ENCODE results near the gene KDM3B.

KDM3B gene

DNA sequence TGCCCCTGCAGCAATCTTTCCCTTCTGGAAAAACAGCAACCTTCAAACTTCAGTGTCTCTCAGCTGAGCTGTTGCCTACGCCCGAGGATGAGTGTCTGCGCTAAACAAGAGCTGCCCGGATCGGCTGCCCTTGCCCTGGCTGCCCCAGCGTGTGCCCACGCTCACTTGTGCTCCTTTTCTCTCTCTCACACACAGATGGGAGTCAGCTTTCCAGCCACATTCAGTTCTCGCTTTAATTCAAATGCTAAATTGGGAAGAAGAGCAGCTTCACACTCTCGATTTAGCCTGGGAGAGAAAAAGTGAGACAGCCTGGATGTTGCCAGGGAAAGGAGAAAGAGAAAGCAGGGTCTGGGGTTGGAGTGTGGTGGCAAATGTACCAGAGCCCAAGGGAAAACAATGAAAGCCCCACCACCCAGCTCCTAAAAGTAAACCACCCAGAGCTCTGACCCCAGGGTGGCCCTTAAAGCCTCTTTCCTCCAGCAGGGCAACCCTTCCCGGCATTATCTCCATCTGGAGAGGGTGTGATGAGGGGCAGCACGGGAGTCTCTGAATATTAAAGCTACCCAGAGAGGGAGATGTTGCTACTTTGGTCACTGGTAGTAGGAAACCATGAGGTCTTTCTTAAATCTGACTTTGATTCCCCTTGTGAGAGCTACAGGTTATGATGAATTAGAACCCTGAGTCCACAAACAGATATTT is 102.9 kb downstream of the KDM3B start:
- Histone ChIP-seq H4K20me1 (ENCODE audit: insufficient read depth, low read length) (no peaks in the 10 kb centered on the region), H3K27ac (ENCODE audit: low read length) (no peak overlapping the region), H3K4me3 (ENCODE audit: low read depth in 1 of 2, low read length in 2 of 2) (no peak overlapping the region), H3K27me3 (ENCODE audit: insufficient read depth, low read length, poor library complexity) (peaks cover 5% of the 10 kb centered on the region), H3K9ac (ENCODE audit: low read depth, low read length) (no peak overlapping the region), H2AFZ (ENCODE audit: low read depth, low read length) (no peak overlapping the region), H3K9me3 (ENCODE audit: insufficient read depth, low read length, severe bottlenecking) (no peaks in the 10 kb centered on the region), H3K4me1 (ENCODE audit: insufficient read depth, low read length) (0 out of 2 replicates have a peak, but pooled peaks cover 3% of the 10 kb centered on the region), H3K4me2 (ENCODE audit: insufficient read depth, low read length) (no peak overlapping the region), H3K36me3 (ENCODE audit: insufficient read depth, low read length) (no peaks in the 10 kb centered on the region), H3K79me2 (ENCODE audit: insufficient read depth, low read length) (no peaks in the 10 kb centered on the region)
- no peak for TF ChIP-seq CTCF (IDR thresholded peaks at IDR 0.05; ENCODE audit: borderline replicate concordance, extremely low read depth, low read length, poor library complexity, severe bottlenecking)
- no peak for TF ChIP-seq EZH2 (IDR thresholded peaks at IDR 0.05; ENCODE audit: borderline replicate concordance, low read depth, low read length, severe bottlenecking)
- ATAC-seq (ENCODE audit: insufficient read depth, low read depth), result no peak
- DNase-seq, result no peak

DNA sequence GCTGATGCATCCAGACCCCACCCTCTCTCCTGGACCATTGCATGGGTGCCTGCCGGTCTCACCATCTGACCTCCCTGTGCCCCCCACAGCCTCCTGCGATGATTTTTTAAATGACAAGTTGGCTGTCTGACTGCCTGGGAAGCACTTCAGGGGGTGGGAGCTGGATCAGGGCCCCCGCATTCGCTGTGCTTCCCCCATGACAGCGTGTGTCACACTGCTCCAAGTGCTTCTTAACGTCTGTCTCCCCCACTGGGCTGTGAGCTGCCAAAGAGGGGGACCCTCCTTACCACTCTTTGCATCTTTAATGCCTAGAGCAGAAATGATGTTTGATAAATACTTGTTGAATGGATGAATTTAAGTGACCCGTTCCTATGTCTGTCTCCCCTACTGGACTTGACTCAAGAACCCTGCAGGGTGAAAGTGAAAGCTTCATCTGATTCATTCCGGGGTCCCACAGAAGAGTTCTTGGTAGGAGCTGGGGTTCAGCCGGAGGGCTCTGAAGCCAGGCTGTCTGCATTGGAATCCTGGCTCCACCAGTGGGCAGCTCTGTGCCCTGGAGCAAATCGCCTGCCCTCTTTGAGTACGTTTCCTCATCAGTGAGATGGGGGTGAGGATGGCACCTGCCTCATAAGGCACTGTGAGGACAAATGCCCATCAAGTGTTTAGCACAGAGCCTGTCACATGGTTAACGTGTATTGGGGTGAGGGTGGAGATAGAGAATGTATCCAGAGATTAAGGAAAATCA is 105.2 kb downstream of the KDM3B start:
- no peaks in the 10 kb centered on the region for H4K20me1 ChIP-seq (ENCODE audit: insufficient read depth, low read length)
- H3K79me2 ChIP-seq (ENCODE audit: insufficient read depth, low read length), result no peaks in the 10 kb centered on the region
- H2AFZ ChIP-seq (ENCODE audit: low read depth, low read length), result no peak overlapping the region
- H3K27ac ChIP-seq (ENCODE audit: low read length), result no peak overlapping the region
- DNase-seq (no peak), ATAC-seq (ENCODE audit: insufficient read depth, low read depth) (no peak)
- no peak overlapping the region for H3K4me2 ChIP-seq (ENCODE audit: insufficient read depth, low read length)
- no peaks in the 10 kb centered on the region for H3K36me3 ChIP-seq (ENCODE audit: insufficient read depth, low read length)
- no peak overlapping the region for H3K9ac ChIP-seq (ENCODE audit: low read depth, low read length)
- no peak for TF ChIP-seq EZH2 (IDR thresholded peaks at IDR 0.05; ENCODE audit: borderline replicate concordance, low read depth, low read length, severe bottlenecking)
- TF ChIP-seq CTCF (IDR thresholded peaks at IDR 0.05; ENCODE audit: borderline replicate concordance, extremely low read depth, low read length, poor library complexity, severe bottlenecking), result no peak
- H3K27me3 ChIP-seq (ENCODE audit: insufficient read depth, low read length, poor library complexity), result peaks cover 5% of the 10 kb centered on the region
- no peak overlapping the region for H3K4me3 ChIP-seq (ENCODE audit: low read depth in 1 of 2, low read length in 2 of 2)
- H3K9me3 ChIP-seq (ENCODE audit: insufficient read depth, low read length, severe bottlenecking), result no peaks in the 10 kb centered on the region
- H3K4me1 ChIP-seq (ENCODE audit: insufficient read depth, low read length), result 0 out of 2 replicates have a peak, but pooled peaks cover 3% of the 10 kb centered on the region

DNA sequence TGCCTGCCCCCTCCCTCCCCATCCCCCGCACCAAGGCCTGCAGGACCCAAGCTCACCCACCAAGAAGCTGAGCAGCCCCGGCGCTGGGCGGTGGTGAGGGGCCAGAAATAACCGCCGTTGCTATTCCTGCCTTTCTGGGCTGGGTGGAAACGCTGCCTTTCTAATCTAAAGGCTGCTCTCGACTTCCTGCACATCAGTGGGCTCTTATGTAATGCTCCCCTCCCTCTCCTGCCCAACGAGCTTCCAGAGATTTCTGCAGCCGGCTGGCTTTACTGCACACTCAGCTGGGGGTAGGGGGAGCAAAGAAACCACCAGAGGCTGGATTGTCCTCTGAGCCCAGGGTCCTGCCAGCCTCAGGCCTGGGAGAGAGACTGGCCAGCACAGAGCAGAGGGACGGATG is 105.9 kb downstream of the KDM3B start:
- Histone ChIP-seq H3K79me2 (ENCODE audit: insufficient read depth, low read length) (no peaks in the 10 kb centered on the region), H3K36me3 (ENCODE audit: insufficient read depth, low read length) (no peaks in the 10 kb centered on the region), H3K9me3 (ENCODE audit: insufficient read depth, low read length, severe bottlenecking) (no peaks in the 10 kb centered on the region), H4K20me1 (ENCODE audit: insufficient read depth, low read length) (no peaks in the 10 kb centered on the region), H3K4me1 (ENCODE audit: insufficient read depth, low read length) (peaks cover 5% of the 10 kb centered on the region), H2AFZ (ENCODE audit: low read depth, low read length) (no peak overlapping the region), H3K27me3 (ENCODE audit: insufficient read depth, low read length, poor library complexity) (peaks cover 5% of the 10 kb centered on the region), H3K4me2 (ENCODE audit: insufficient read depth, low read length) (no peak overlapping the region), H3K9ac (ENCODE audit: low read depth, low read length) (no peak overlapping the region), H3K4me3 (ENCODE audit: low read depth in 1 of 2, low read length in 2 of 2) (no peak overlapping the region), H3K27ac (ENCODE audit: low read length) (no peak overlapping the region)
- TF ChIP-seq EZH2 (IDR thresholded peaks at IDR 0.05; ENCODE audit: borderline replicate concordance, low read depth, low read length, severe bottlenecking), result no peak
- ATAC-seq (ENCODE audit: insufficient read depth, low read depth) (no peak), DNase-seq (no peak)

DNA sequence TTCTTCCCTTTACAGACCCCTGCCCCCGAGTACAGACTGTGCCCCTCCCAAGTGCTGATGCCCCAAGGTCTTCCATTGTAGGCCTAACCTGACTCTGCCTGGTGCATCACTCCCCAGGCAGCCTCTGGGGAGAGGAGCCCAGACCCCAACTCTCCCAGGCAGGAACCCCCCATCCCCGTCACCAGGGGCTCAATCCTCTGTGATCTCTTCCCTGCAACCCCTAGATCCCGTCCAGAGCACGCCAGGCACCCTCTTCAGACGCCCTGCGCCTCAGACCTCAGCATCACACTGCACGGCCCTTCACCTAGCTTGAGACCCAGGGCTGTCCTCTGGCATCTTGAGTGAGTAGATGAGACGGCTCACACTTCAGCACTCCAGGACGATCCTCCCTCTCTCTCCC is 106.4 kb downstream of the KDM3B start:
- DNase-seq, result no peak
- no peak for ATAC-seq (ENCODE audit: insufficient read depth, low read depth)
- peaks cover 9% of the 10 kb centered on the region for H3K4me1 ChIP-seq (ENCODE audit: insufficient read depth, low read length)
- H4K20me1 ChIP-seq (ENCODE audit: insufficient read depth, low read length), result no peaks in the 10 kb centered on the region
- no peaks in the 10 kb centered on the region for H3K36me3 ChIP-seq (ENCODE audit: insufficient read depth, low read length)
- H3K27me3 ChIP-seq (ENCODE audit: insufficient read depth, low read length, poor library complexity), result peaks cover 5% of the 10 kb centered on the region
- H3K27ac ChIP-seq (ENCODE audit: low read length), result no peak overlapping the region
- no peak overlapping the region for H2AFZ ChIP-seq (ENCODE audit: low read depth, low read length)
- no peaks in the 10 kb centered on the region for H3K79me2 ChIP-seq (ENCODE audit: insufficient read depth, low read length)
- no peaks in the 10 kb centered on the region for H3K9me3 ChIP-seq (ENCODE audit: insufficient read depth, low read length, severe bottlenecking)
- no peak overlapping the region for H3K4me2 ChIP-seq (ENCODE audit: insufficient read depth, low read length)
- no peak for TF ChIP-seq EZH2 (IDR thresholded peaks at IDR 0.05; ENCODE audit: borderline replicate concordance, low read depth, low read length, severe bottlenecking)
- TF ChIP-seq CTCF (IDR thresholded peaks at IDR 0.05; ENCODE audit: borderline replicate concordance, extremely low read depth, low read length, poor library complexity, severe bottlenecking), result no peak
- no peak overlapping the region for H3K9ac ChIP-seq (ENCODE audit: low read depth, low read length)
- no peak overlapping the region for H3K4me3 ChIP-seq (ENCODE audit: low read depth in 1 of 2, low read length in 2 of 2)
